Measurements from ENCODE around the gene ITFG2.

Gene ITFG2

DNA sequence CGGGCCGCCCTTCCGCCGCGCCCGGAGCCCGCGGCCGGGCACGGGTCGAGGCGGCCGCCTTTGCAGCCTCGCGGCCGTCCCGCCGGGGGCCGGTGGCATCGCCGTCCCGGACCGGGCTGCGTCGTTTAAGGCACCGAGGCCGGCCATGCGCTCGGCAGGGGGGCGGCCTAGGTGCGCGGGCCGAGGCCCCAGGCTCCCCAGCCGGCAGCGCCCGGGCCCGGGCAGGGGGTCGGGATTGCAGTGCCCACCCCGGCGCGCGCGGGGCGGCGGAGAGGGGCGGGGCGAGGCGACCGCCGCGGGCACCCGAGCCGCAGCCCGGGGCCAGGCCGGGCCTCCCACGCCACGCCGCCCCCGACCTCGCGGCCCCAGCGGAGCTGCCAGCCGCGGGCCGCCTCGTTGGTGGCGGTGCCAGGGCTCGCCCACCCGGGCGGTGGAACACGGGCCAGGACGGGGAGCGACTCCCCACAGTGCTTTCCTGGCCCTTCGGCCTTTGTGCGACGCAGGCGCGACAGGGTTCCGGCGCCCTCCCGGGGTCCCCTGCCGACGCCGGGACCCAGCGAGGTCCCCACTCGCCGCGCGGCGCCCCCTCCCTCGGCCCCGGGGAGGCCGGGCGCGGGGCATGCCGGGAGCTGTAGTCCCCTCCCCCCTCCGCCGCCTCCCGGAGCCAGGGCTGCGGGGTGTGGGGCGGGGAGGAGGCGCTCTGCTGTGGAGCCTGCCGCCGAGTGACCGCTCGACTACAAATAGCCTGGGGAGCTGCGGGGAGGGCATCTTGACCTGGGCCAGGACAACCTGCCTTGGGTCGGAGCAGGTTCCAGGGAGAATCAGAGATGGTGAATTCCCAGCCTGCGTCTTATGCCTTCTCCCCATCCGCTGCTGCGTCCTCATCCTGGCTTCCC lies 16.9 kb upstream of the ITFG2 start:
- peak; percentile 37 to 56 for DNase-seq

- peak in 1 of 2 donors; percentile 16 for DNase-seq
Observed at GRCh38 chr12:2796187-2796666, 16.2 kb upstream of the ITFG2 start.

- no peak for DNase-seq
Observed at GRCh38 chr12:2797721-2798418, 14.6 kb upstream of the ITFG2 start.

GRCh38 chr12:2800046-2800570 lies 12.4 kb upstream of the ITFG2 start:
- no peak for DNase-seq

DNA sequence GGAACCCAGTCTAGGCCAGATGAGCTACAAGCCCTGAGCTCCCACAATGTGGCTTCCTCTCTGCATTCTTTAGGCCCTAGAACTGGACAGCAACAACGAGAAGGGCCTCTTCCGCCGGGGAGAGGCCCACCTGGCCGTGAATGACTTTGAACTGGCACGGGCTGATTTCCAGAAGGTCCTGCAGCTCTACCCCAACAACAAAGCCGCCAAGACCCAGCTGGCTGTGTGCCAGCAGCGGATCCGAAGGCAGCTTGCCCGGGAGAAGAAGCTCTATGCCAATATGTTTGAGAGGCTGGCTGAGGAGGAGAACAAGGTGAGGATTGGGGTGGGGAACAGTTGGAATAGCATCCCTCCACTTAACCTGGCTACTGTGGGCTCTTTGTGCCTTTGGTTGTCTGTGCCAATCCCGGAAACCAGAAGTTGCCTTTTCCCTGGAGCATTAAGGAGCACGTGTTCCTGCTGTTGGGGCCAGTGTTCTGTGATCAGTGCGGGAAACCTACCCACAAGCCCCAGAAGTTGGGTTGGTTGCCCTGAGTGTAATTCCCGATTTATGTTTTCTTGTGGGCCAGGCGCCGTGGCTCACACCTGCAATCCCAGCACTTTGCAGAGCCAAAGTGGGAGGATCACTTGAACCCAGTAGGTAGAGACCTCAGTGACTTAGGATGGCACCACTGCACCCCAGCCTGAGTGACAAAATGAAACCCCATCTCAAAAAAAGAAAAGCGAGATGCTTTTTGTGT lies 11.3 kb upstream of the ITFG2 start:
- no peak for DNase-seq

- DNase-seq: no peak
Observed at GRCh38 chr12:2803635-2804392, 8.7 kb upstream of the ITFG2 start.

DNA sequence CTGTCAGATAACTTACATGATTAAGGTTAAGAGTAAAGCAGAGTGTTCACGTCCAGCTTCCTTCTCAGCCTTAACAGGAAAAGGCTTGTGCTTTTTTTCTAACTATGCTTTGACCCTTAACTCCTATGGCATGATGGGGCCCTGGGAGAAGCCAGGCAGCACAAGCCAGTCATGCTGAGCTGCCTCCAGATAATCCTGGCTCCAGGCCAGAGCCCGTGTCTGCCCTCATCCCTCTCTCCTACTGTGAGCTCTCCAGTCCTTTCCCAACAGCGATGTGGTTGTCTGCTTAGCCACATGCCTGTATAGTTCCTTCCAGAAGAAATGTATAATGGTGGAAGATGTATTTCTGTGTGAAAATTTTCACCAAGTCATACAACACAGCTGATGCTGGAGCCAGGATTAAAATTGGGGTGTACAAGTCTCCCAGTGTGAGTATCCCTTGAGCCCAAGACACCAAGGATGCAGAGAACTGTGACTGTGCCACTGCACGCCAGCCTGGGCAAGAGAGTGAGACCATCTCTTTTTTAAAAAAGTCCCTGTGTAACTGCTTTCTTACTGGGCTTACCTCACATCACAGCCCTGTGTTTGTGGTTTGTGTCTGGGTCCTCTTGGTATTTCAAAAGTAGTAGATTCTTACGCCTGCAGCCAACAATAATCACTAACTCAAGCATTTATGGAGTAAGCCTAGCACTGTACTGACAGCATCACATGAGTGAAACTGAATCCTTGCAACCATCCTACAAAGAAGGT lies 7.9 kb upstream of the ITFG2 start:
- DNase-seq: no peak

DNA sequence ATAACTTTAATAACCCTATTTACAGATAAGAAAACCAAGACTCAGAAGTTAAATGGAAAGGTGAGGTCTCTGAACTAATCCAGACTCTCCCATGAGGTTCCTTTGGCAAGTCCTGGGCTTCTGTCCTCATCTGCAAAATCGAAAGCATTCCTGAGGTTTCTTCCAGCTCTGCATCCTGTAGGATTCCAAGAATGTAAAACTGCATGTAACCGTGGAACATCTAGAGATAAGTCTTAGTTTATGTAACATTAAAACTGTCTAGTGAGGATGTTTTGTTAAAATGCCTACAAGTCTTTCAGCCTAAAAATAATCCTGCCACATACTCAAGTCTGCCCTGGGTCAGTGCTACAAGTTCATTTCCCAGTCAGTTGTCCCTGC lies 7.3 kb upstream of the ITFG2 start:
- no peak for DNase-seq

- no peak for DNase-seq
Observed at GRCh38 chr12:2806700-2807099, 5.8 kb upstream of the ITFG2 start.

DNA sequence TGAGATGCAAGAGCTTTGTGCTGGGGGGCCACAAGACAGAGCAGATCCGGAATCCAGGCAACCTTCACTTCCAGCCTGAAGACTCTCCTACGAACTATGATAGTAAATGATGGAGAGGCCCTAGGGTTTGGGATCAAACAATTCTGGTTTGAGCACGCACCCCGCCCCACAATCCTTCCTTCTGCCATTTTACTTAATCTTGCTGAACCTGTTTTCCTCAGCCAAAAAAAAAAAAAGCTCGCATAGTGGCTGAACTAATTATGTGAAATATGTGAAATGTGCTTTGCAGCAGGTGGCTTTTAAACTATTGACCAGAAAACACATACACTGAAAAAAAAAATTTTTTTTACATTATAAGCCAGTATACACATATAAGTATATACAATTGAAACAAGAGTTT lies 667 bp upstream of the ITFG2 start:
- DNase-seq: no peak

DNA sequence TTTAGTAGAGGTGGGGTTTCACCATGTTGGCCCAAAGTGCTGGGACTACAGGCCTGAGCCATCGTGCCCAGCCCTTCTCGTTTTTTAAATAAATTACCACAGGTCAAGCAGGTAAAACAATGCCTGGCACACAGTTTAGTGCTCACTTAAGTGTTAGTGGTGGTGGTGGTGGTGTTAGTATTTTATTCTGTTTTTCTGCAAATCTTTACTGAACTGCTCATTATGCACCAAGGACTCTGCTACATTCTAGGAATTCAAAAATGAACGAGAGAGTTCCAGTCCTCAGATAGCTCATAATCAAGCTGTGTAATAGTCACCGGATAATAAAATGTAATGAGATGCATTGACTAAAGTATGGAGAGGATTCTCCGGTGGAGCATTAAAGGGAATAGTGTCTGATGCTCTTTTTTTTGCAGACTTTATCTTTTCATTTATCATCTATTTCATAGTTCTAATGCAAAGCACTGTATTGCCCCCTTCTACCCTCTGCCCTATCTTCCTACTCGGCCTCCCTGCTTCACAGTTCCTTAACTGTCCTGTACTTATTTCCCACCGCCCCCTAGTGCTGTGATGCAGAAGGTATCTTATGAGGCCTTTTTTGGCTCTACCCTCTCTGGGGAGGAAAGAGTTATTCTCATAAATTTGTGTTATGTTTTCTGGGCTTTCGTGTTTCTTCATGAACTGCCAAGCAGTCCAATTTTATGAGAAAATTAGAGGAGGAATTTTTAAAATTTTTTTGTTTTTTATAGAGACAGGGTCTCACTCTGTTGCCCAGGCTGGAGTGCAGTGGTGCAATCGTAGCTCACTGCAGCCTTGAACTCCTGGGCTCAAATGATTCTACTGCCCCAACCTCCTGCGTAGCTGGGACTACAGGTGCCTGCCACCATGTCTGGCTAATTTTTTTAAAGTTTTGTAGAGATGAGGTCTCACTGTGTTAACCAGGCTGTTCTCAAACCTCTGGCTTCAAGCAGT lies 1.0 kb downstream of the ITFG2 start:
- peak; percentile 61 to 64 for DNase-seq

DNA sequence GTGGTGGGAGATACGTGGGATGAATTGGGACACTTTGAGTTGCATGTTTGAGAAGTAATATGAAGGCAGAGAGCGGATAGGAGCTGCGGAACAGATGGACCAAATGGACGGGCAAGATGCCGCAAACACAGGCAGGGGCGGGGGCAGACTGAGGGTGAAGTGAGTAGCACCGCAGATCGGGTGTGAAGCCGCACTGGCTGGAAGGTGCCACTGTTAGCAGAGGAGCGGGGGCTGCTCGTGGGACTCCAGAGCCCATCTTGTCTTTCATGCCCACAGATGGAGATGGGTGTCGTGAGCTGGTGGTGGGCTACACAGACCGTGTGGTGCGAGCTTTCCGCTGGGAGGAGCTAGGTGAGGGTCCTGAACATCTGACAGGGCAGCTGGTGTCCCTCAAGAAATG lies 7.3 kb downstream of the ITFG2 start:
- no peak for DNase-seq

DNA sequence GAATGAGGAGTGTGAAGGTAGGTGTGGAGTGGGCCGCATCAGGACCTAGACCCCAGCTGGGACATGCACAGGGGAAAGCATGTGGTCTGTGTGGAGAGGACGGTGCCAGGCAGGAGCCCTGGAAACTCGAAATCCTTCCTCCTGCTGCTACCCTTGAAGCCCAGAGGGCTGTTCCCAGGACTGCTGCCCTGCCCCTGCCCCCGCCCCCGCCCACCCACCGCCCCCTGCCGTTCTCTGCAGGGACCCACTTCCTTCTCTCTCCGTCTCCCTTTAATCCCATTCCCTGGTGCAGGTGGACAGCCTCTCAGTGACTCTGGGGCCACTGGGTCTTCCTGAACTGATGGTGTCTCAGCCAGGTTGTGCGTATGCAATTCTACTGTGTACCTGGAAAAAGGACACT lies 8.0 kb downstream of the ITFG2 start:
- no peak for DNase-seq

- no peak for DNase-seq
Observed at GRCh38 chr12:2823483-2823882, 11.0 kb downstream of the ITFG2 start.

GRCh38 chr12:2824541-2824940 lies 12.1 kb downstream of the ITFG2 start:
- no peak for DNase-seq

DNA sequence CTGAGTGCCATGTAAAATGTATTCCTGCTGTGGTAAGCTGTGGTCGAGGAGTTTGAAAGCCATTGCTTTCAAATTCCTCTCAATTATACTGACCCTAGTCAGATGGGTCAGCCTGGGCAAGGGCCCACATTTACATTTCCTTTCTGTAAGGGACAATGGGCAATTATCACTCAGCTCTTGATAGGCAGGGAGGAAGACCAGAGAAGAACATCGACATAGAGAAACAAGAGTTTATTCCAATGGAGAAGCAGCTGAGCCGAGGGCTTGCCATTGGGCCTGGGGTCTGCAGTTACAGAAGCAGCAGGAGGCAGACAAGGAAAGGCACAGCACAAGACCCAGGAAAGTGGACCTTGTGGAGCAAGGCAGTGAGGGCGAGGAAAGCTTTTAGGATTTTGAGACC lies 12.7 kb downstream of the ITFG2 start:
- DNase-seq: no peak

GRCh38 chr12:2826036-2826435 lies 13.6 kb downstream of the ITFG2 start:
- DNase-seq: no peak

- no peak for DNase-seq
Observed at GRCh38 chr12:2826721-2827515, 14.4 kb downstream of the ITFG2 start.

- no peak for DNase-seq
Observed at GRCh38 chr12:2829275-2829674, 16.8 kb downstream of the ITFG2 start.

Measured in inflammatory macrophage (primary cell).